GM13977 (cell line): ENCODE results near the gene COQ10B.

ENCODE experiments used
- DNase-seq: peaks from one replicate; pipeline ENCODE4 v3.0.0; 2012; ENCODE audit warnings: low spot score
- CTCF ChIP-seq: IDR thresholded peaks from 2 replicates; pipeline ENCODE4 v1.5.1; 2012; ENCODE audit warnings: mild to moderate bottlenecking, control low read depth; ENCODE audit not compliant: insufficient read depth; ENCODE audit errors: extremely low read depth, missing control alignments
- in situ Hi-C: fragments of 300-500 bp; cut with MboI; formaldehyde crosslinking; loops from one replicate; pipeline ENCODE4 v1.12.0; 2022; ENCODE audit warnings: low sequenced_read_pairs, low pct_unique_long_range_greater_than_20kb, mixed read lengths, inconsistent platforms; ENCODE audit not compliant: unreplicated experiment

Gene COQ10B

GRCh38 chr2:197506658-197507057, 53.3 kb downstream of the COQ10B start:
- no peak for DNase-seq
- in situ Hi-C loops = no loop called here
- no peak for TF ChIP-seq CTCF

GRCh38 chr2:197513915-197514314, 60.6 kb downstream of the COQ10B start:
- no peak for DNase-seq
- no peak for TF ChIP-seq CTCF
- in situ Hi-C loops = no loop called here

- DNase-seq = no peak
- TF ChIP-seq CTCF = no peak
- in situ Hi-C loops = no loop called here
Measured at GRCh38 chr2:197514754-197515153, 61.4 kb downstream of the COQ10B start.

- in situ Hi-C loops = no loop called here
- no peak for TF ChIP-seq CTCF
- DNase-seq = no peak
Measured at GRCh38 chr2:197515315-197515738, 62.0 kb downstream of the COQ10B start.

- TF ChIP-seq CTCF = no peak
- in situ Hi-C loops = no loop called here
- DNase-seq = peak; percentile 95
Measured at GRCh38 chr2:197515739-197516392, 62.5 kb downstream of the COQ10B start, which contains the start of gene MOB4. Gene MOB4, plus strand, starts transcription at chr2:197516066. Its CDS starts 21 bp downstream, at chr2:197516087.

GRCh38 chr2:197516393-197516761, 63.0 kb downstream of the COQ10B start:
- DNase-seq = peak; percentile 21
- in situ Hi-C loops = no loop called here
- TF ChIP-seq CTCF = no peak
